Fibroblast of skin of abdomen (primary cell): ENCODE measurements around the gene TBXA2R.
"Not testable (repeated sequence)": the region's sequence is repeated elsewhere in the genome, so short reads cannot be mapped to it uniquely, and the experiment has no call there.

Experiments
- DNase-seq: peaks from one replicate; pipeline ENCODE4 v3.0.0-alpha.2; 2013

Gene TBXA2R

GRCh38 chr19:3639479-3639878, 32.8 kb upstream of the TBXA2R start:
- DNase-seq: no peak

DNA sequence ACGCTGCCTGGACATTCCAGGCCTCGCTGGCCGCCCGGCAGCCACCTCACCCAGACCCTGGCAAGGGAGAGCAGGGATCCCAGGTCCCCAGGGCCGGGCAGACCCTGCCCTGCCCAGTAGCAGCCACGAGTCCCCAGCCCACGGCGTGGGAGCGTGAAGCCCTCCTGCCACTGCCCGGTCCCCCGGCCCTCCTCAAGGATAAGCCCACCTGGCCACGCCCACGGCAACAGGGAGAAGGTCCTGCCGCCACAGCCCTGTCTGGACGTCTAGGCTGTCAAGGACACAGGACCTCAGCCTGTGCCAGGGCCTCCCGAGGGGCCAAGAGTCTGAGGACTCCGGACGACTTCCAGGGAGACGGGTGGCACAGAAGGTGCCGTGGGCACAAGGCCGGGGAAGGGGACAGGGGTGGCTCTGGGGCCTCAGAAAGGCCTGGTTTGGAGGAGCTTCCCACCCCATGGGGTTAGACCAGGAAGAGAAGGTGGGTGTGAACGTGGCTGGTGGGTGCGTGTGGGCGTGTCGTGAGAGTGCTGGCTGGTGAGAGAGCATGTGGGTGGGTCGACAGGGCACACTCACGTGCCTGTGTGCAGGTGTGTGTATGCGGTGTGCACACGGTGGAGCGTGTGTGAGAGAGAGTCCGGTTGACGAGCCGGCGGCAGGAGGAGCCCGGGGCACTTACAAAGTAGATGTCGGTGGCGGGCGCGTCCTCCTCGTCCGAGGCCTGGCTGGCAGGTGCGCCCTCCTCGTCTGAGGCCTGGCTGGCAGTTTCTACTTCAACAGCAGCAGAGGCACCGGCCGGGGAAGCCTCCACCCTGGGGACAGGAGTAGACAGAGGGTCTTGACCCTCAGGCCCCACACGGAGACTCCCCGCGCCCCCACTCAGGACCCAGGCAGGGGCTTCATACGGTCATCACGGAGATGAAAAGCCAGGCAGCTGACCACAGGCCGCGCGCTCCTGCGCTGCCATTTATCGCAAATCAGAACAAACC, 31.8 kb upstream of the TBXA2R start:
- no peak for DNase-seq

GRCh38 chr19:3637621-3638020, 30.9 kb upstream of the TBXA2R start:
- DNase-seq: no peak

DNA sequence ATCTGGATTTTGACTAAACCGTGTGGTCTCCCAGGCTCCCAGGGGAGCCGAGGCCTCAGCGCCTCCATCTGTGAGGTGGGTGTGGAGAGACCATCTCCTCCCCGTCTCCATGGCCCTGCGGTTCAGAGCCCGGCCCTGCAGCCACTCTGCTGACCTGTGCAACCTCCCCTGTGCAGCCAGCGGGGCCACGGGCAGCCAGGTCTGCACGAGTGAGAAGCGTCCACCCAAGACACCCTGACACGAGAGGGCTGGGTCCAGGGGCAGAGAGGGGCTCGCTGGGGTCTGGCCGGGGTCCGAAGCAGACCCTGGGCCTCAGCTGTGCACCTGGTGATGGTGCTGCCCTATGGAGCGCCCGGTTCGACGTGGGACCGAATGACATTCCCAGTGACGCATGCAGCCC, 30.3 kb upstream of the TBXA2R start:
- DNase-seq: no peak

- no peak for DNase-seq
Observed at GRCh38 chr19:3636506-3636905, 29.8 kb upstream of the TBXA2R start.

- DNase-seq: no peak
Observed at GRCh38 chr19:3634496-3635045, 27.9 kb upstream of the TBXA2R start.

- DNase-seq: no peak
Observed at GRCh38 chr19:3633559-3633988, 26.9 kb upstream of the TBXA2R start.

DNA sequence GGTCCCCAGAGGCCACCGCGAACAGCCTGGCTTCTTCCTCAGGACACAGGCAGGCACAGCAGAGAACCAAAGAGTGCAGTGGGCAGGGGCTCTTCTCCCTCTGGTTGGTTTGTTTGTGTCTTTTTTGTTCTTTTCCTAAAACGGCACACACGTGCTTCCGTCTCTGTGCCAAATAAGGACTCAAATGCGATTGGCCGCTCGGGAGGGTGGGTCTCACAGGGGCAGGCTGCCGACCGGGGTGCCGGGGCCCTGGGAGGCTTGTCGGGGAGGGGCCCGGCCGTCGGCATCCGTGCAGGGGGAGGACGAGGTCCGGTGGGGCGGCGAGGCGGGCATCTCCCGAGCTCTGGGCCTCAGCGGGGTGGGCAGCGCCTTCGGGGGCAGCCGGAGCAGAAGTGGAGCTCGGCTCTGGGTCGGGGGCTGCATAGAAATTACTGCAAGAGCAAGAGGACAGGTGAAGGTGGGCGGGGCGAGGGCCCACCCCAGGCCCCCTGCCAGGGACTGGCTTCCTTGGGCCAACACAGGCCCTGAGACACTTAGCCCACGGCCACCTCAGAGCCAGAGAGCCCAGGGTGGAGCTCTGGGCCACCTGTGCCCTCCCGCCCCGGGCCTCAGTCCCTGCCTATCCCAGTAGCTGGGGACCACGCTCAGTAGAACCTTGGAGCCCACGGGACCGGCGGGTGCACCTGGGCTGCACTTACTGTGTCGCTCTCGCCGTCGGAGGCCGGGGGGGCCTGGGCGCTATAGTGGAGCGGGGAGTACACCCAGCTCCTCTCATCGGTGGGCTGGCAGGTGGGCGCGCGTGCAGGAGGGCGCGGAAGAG, 26.3 kb upstream of the TBXA2R start:
- no peak for DNase-seq

GRCh38 chr19:3632098-3632497, 25.4 kb upstream of the TBXA2R start:
- no peak for DNase-seq

DNA sequence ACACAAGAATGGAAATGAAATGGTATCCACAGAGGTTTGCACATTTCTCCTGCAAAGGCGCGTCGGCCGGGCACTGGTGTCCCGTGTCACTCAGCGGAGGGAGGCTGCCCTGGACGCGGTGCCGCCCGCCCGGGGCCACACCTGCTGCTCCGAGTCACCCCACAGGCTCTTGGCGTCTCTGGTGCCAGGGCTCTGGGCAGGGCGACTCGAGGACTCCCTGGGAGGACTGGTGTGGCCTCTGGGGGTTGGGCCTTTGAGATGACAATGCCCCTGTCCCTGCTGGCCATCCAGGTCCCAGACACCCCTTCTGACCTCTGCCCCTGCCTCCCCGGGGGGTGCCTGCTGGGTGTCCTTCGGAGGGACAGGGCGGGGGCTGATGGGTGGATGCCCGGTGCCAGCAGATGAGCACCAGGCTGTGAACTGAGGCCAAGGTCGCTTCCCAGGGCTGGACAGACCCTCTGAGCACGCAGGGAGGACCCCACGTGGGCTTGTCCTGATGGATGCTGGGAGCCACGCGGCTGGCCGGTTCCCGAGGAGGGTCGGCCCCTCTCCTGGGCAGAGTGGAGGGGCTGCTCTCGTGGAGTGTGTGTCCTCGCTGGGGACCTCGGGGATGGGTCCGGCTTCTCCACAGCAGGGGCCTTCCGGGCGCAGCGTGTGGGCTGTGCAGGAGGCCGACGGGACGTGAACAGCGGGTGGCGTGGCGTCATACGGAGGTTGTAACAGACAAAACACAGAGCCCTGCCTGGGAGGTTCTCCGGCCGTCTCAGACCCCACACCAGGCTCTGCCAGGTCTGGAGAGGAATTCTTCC, 24.6 kb upstream of the TBXA2R start:
- no peak for DNase-seq

GRCh38 chr19:3628766-3629165, 22.1 kb upstream of the TBXA2R start:
- not testable (repeated sequence) for DNase-seq

- DNase-seq: no peak
Observed at GRCh38 chr19:3627351-3627723, 20.7 kb upstream of the TBXA2R start.

DNA sequence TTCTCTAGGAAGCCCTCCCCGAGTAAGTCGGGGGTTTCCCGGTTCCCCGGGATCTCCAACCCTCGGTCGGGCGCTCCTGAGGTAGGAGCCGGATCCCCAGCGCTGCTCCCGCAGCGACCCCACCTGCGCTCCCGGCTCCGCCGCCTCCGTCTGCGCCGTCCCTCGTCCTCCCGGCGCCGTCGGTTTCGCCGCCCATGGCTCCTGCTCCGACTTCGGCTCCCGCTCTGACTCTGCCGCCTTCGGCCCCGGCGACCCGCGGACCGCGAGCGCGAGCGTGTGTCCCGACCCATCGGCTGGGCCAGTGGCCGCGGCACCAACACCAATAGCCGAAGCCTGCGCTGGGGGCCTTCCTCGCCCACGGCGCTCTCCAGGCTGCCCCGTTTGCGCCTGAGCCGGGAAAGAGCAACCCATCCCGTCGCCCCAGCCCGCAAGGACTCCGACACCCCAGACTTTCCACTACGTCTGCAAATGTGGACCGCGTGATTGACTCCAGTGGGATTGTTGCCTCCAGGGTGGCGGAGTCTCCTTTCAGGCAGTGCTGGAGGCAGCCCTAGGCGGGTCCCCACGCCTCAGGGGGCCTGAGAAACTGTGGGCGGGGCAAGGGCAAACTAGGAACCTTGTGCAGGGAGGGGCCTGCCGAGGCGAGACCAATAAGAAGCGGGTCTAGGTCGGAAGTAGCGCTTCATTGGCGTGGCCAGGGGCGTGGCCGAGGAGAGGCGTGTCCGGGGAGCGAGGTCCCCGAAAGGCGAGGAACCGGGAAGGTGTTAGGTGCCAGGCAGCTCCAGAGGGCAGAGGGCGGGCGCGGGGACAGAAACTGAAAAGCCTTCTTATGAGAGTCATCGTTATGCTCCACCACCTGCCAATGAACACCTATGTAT, 20.0 kb upstream of the TBXA2R start, which contains the start of gene CACTIN:
Gene CACTIN (minus strand): TSS at position 318 of the 878 bp plus-strand sequence. CDS start 28 bp downstream, at position 290.
- DNase-seq: peak; percentile 99

GRCh38 chr19:3625996-3626472, 19.4 kb upstream of the TBXA2R start:
- DNase-seq: no peak

GRCh38 chr19:3623716-3624115, 17.0 kb upstream of the TBXA2R start:
- DNase-seq: no peak

GRCh38 chr19:3622224-3622623, 15.5 kb upstream of the TBXA2R start:
- DNase-seq: no peak

DNA sequence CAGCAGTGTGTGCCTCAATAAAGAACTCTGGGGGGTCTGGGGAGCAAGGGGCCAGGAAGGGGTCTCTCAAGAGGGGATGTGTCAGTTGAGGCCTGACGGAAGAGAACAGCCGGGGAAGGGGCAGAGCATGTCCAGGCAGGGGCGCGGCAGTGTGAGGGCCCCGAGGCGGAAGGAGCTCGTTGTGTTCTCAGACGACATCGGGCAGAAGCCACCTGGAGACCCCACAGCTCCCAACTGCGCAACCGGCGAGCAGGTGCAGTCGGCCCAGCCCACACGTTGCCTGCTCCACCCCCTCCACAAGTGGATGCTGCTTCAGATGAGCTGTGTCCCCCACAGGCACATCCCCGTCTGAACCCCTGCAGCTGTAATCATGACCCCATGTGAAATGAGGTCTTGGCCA, 15.0 kb upstream of the TBXA2R start:
- no peak for DNase-seq

- DNase-seq: no peak
Observed at GRCh38 chr19:3620817-3621547, 14.3 kb upstream of the TBXA2R start.

DNA sequence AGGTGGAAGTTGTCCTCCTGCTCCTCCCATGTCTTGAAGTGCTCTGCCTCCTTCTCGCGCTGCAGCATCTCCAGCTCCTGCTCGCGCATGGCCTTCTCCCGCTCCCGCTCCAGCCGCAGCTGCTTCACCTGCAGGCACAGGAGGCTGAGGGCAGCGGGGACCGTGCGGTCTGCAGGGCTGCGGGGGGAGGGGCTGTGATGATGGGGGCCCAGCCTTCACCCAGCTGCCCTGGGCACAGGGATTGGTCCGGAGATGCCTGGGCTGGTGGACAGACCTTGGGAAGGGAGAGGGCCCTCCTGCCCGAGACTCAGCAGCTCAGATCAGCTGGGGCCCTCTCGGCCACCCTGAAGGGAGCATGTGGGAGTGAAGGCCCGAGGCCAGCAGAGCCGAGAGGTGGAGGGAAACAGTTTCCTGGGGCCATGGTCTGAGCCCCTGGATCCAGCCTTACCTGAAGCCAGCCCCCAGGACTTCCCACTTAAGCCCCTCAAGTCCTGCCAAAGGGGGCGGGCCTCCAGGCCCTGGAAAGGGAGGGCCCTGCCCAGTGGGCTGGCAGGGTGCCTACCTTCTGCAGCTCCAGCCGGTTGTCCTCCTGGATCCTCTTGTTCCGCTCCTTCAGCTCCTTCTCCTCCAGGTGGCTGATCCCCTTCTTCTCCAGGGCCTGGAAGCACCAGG, 13.6 kb upstream of the TBXA2R start:
- DNase-seq: no peak

DNA sequence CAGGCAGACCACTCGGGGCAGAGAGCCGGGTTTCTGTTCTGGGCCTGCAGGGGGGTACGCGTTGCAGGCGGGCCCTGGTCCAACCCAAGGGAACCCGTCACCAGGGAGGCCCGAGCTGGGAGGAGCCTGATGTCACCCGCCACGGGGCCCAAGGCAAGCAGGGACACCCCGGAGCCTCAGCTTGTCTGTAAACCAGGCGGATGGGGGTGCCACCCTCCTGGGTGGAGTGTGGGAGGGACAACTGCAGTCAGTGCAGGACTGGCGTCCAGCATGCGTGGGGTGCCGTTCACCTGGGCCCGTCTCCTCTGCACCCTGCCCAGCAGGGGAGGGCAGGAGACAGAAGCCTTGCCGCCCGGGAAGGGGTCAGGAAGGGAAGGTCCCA, 12.9 kb upstream of the TBXA2R start:
- DNase-seq: no peak
